GM10248 (cell line): Measurements from ENCODE around the gene NXT2.

Experiments
- CTCF ChIA-PET: fragments of 300-600 bp; sonication (Branson Sonifier 250); formaldehyde crosslinking; extraction: SDS; loops from one replicate; lab custom pipeline; 2021; ENCODE audit warnings: antibody characterized with exemption; lab: Yijun Ruan, JAX
- POLR2A ChIA-PET: fragments of 350-650 bp; sonication (Branson Sonifier 250); formaldehyde crosslinking; extraction: SDS; loops from one replicate; lab custom pipeline; 2020; ENCODE audit warnings: antibody characterized with exemption; lab: Yijun Ruan, JAX
- DNase-seq: peaks from one replicate; pipeline ENCODE4 v3.0.0; 2012; ENCODE audit errors: extremely low spot score
- CTCF ChIP-seq: IDR thresholded peaks from 2 replicates; pipeline ENCODE4 v1.5.1; 2012; ENCODE audit warnings: mild to moderate bottlenecking, low read depth; ENCODE audit errors: extremely low read depth, missing control alignments, control extremely low read depth

The NXT2 gene

DNA sequence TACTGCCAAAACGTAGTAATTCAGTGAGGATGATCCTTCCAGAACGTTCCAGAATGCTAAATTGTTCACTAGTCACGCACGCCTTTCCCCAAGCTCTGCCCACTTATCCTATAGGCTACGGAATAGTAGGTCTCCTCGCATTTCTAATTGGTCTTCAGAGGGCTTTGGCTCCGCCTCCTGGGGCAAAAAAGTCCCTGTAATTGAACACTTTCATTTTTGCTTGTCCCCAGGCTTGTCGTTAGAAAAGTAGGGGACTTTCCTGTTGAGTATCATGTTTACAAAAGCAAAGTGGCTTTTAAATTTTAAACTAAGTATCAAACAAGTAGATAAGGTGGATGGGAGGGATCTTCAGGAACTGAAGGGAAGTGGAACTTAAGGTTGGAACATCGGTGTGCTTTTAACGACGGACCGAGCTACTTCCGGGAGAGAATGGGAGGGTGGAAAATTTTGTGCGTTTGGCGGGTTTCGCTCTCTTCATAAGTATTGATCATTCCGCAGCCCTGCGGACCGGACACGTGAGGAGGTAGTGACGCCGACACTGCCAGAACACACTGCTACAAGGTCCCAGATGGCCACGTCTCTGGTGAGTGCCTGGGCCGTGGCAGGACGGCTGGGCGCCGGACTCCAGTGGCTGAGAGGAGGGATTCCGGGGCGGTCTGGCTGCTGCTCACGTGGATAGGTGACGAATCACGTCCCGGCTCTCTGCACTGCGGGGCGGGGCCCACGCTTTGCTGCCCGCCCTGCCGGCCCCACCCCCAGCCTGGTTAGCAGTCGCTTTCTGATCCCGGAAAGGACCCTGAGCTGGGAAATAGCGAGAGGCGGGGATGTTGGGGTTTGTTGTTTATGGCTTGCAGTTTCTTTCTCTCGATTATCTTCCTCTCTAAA lies at the start of gene NXT2:
Gene NXT2 (plus strand): TSS at position 406 of the 885 bp plus-strand sequence. CDS start 163 bp downstream, at position 569.
- peak; percentile 88 for DNase-seq
- POLR2A ChIA-PET = interaction anchor here (0.6 kb wide), 1 partner anchor 248 kb away, joined by 4 read pairs; no protein-coding TSS in a partner anchor
- CTCF ChIA-PET = interaction anchor here (1.3 to 1.5 kb wide), 2 partner anchors 51 to 354 kb away, joined by 3 to 6 read pairs; no protein-coding TSS in a partner anchor
- TF ChIP-seq CTCF = no peak

GRCh38 chrX:109487640-109488039 lies 49.0 kb upstream of the NXT2 start:
- CTCF ChIA-PET = interaction anchor here (1.1 kb wide), 1 partner anchor 144 kb away, joined by 4 read pairs; no protein-coding TSS in a partner anchor
- no peak for TF ChIP-seq CTCF
- POLR2A ChIA-PET = no interaction called here
- no peak for DNase-seq

- ChIA-PET POLR2A (no interaction called here), CTCF (interaction anchor here (0.7 kb wide), 1 partner anchor 401 kb away, joined by 3 read pairs; no protein-coding TSS in a partner anchor)
- no peak for TF ChIP-seq CTCF
- no peak for DNase-seq
These were observed 47.5 kb upstream of the NXT2 start for GRCh38 chrX:109489174-109489573.

DNA sequence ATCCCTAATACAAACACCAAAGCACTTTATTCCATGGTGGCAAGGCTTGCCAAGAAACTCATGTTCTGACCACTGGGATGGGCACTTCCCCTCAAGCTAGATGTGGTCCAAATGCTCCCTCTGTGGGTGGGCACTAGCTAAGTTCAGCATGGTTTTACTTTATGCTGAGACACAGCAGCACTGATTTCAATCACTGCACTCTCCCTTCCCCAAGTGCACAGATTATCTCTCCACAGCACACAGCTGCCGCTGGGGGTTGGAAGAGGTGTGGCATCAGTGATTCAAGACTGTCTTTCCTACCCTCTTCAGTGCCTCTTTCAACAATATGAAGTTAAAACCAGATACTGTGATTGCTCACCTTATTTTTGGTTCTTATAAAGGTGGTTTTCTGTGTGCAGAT lies 38.2 kb upstream of the NXT2 start:
- POLR2A ChIA-PET = no interaction called here
- TF ChIP-seq CTCF = no peak
- CTCF ChIA-PET = no interaction called here
- DNase-seq = no peak

- CTCF ChIA-PET = no interaction called here
- POLR2A ChIA-PET = no interaction called here
- DNase-seq = no peak
- TF ChIP-seq CTCF = no peak
These were observed 35.5 kb upstream of the NXT2 start for GRCh38 chrX:109501176-109501575.

DNA sequence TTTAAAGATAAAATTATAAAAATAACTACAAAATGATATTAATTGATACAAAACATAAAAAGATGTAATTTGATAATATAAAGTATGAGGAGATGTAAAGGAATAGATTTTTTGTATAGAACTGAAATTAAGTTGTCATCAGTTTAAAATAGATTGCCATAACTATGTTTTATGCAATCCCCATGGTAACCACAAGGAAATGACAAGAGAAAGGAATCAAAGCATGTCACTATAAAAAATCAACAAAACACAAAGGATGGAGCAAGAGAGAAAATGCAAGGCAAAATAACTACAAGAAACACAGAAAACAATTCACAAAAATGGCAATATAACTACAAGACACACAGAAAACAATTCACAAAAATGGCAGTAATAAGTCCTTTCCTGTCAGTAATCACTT lies 27.7 kb upstream of the NXT2 start:
- TF ChIP-seq CTCF = no peak
- ChIA-PET CTCF (no interaction called here), POLR2A (no interaction called here)
- no peak for DNase-seq
